MM.1S (cell line): ENCODE data around the gene RSPH4A.

ENCODE experiments used
- CTCF ChIP-seq: fragments of 300-600 bp; sonication (generic); IDR thresholded peaks from 2 replicates; pipeline ENCODE4 v1.5.1; 2016; ENCODE audit warnings: antibody characterized with exemption, low read length, mixed read lengths
- EZH2 ChIP-seq: fragments of 300-600 bp; sonication (generic); optimal IDR thresholded peaks from 2 replicates; pipeline ENCODE3; 2017; ENCODE audit warnings: low read depth, mild to moderate bottlenecking, antibody characterized with exemption, low read length, mixed read lengths
- EZH2phosphoT487 ChIP-seq: fragments of 300-600 bp; sonication (generic); IDR thresholded peaks from 2 replicates; pipeline ENCODE4 v1.6.1; 2018; ENCODE audit warnings: antibody characterized with exemption, low read length

- TF ChIP-seq CTCF, result no peak
- no peak for TF ChIP-seq EZH2
- no peak for TF ChIP-seq EZH2phosphoT487
Observed at GRCh38 chr6:116663308-116663707, 47.0 kb downstream of the RSPH4A start.
